Measurements from ENCODE around the gene EEF1AKMT3.
A peak's percentile ranks its signal among the peaks of the same experiment; 100 is the strongest.

Gene EEF1AKMT3

DNA sequence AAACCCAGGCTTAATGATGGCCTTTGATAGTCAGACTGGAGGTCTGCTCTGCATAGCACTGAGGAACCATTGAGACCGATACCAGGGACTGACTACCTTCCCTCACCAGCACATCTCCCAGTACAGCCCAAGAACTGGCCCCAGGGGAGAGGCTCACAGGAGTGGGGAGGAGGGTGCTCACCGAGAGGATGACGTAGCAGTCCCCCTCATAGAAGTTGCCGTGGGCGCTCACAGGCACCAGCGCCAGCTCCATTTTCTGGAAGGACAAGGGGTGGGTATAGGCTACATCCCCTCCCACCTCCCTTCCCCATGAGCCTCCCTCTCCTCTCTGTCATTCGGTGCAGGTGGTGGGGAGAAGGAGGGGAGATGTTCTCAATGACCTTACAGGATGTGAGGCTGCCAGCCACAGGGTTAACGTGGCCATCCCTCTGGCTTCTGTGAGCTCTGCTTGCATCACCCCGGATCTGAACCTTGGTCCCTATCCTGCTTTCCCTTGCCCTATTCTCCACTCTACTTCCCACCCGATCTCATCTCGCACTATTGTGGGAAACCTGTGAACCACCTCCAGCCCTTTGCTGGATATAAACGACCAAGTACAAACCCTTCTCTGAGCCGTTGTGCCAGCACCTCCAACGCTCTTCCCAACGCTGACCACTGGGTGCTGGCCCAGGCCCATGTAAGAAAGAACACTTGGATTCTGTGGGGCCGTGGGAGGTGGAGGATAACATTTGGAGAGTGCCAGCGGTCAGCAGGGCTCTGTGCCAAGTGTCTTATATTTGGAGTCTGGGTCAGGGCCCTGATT lies 41.8 kb downstream of the EEF1AKMT3 start:
- peaks cover 0 to 2% (median 0%) of the 10 kb centered on the region in 3 experiments for H3K27me3 ChIP-seq (ENCODE audit: control insufficient read depth in 3 of 3, insufficient read depth in 3 of 3, low read depth in 1 of 3, low read length in 3 of 3)
- H4K8ac ChIP-seq (ENCODE audit: low read depth, low read length), result peak overlapping the region; percentile 55
- no peak overlapping the region for H3K4me3 ChIP-seq (ENCODE audit: low read length in 2 of 2)
- H2BK15ac ChIP-seq (ENCODE audit: low read length), result no peak overlapping the region
- no peak overlapping the region for H2AK5ac ChIP-seq (ENCODE audit: low read depth, low read length)
- peak overlapping the region; percentile 31 for H2BK5ac ChIP-seq (ENCODE audit: low read length)
- H2AFZ ChIP-seq (ENCODE audit: low read length), result no peak overlapping the region
- no peak overlapping the region for H3K4ac ChIP-seq (ENCODE audit: low read length)
- H4K91ac ChIP-seq (ENCODE audit: low read depth, low read length, poor library complexity), result no peak overlapping the region
- no peaks in the 10 kb centered on the region for H3K4me1 ChIP-seq (ENCODE audit: control insufficient read depth in 2 of 2, insufficient read depth in 1 of 2, low read depth in 1 of 2, low read length in 2 of 2)
- H3K18ac ChIP-seq (ENCODE audit: low read length), result peak overlapping the region; percentile 3
- H3K9ac ChIP-seq (ENCODE audit: low read depth, low read length, poor library complexity), result no peak overlapping the region
- H2BK120ac ChIP-seq (ENCODE audit: low read depth, low read length), result no peak overlapping the region
- H3K23ac ChIP-seq (ENCODE audit: low read depth, low read length, poor library complexity), result peak overlapping the region; percentile 55
- WGBS, 2 donors (ENCODE audit: extremely low coverage in 2 of 2, insufficient read length in 2 of 2, insufficient replicate concordance in 1 of 2), result no CpG with 5 or more reads among the region's 17 CpGs
- no peak for DNase-seq (ENCODE audit: low spot score)
- no peaks in the 10 kb centered on the region for H3K9me3 ChIP-seq (replicated peaks in 1 of 2; ENCODE audit: control insufficient read depth in 2 of 2, insufficient read depth in 1 of 2, low read depth in 1 of 2, low read length in 2 of 2)
- H3K27ac ChIP-seq (replicated peaks; ENCODE audit: low read length), result no peak overlapping the region
- H3K79me1 ChIP-seq (ENCODE audit: low read depth, low read length), result no peaks in the 10 kb centered on the region
- H3K36me3 ChIP-seq (replicated peaks in 1 of 2; ENCODE audit: control insufficient read depth in 2 of 2, insufficient read depth in 2 of 2, low read length in 2 of 2), result peaks cover 6 to 36% of the 10 kb centered on the region in 2 donors
- no peak overlapping the region for H2BK12ac ChIP-seq (ENCODE audit: low read length)
- H3K4me2 ChIP-seq (ENCODE audit: insufficient read depth, low read length, poor library complexity, severe bottlenecking), result no peak overlapping the region
- H3K14ac ChIP-seq (ENCODE audit: low read length), result no peak overlapping the region

DNA sequence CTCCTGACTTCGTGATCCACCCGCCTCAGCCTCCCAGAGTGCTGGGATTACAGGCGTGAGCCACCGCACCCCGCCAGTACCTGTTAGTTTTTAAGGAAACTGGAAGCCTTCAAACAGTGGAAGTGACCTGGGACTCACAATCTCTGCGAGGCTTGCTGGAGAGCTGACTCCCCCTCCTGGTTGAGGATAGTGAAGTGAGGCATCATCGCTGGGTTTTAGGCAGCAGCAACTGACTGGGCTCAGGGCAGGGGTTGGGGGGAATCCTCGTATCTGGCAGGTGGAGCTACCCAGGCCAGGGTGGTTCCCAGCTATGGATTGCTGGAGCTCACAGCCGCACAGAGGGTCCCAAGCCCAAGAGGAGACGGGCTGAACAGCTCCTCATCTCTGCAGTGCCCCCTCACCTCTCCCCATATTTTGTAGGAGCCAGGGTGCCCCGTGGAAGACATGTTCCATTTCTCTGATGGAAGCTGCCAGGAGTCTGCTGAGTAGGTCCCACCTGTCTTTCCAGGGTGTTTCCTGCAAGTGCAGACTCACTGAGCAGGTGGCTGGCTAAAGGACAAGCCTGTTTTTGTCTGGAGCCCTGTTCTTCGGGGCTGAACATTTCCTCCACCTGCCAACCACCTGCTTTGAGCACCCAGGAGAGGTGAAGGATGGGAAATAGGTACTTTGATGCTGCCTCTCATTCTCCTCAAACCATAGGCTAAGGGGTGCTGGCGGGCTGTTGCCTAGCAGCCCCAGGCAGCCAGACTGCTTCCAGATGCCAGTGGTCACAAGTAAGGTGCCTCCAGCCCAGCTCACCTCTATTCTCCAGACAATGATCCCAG lies 43.0 kb downstream of the EEF1AKMT3 start:
- H3K79me1 ChIP-seq (ENCODE audit: low read depth, low read length), result no peaks in the 10 kb centered on the region
- no peak overlapping the region for H3K4me3 ChIP-seq (ENCODE audit: low read length in 2 of 2)
- no peak overlapping the region for H3K27ac ChIP-seq (replicated peaks; ENCODE audit: low read length)
- H3K4me1 ChIP-seq (ENCODE audit: control insufficient read depth in 2 of 2, insufficient read depth in 1 of 2, low read depth in 1 of 2, low read length in 2 of 2), result no peaks in the 10 kb centered on the region
- H2BK12ac ChIP-seq (ENCODE audit: low read length), result no peak overlapping the region
- H2BK120ac ChIP-seq (ENCODE audit: low read depth, low read length), result no peak overlapping the region
- no peaks in the 10 kb centered on the region for H3K9me3 ChIP-seq (replicated peaks in 1 of 2; ENCODE audit: control insufficient read depth in 2 of 2, insufficient read depth in 1 of 2, low read depth in 1 of 2, low read length in 2 of 2)
- peak overlapping the region; percentile 2 for H3K9ac ChIP-seq (ENCODE audit: low read depth, low read length, poor library complexity)
- no peak overlapping the region for H4K8ac ChIP-seq (ENCODE audit: low read depth, low read length)
- H2AK5ac ChIP-seq (ENCODE audit: low read depth, low read length), result peak overlapping the region; percentile 1
- no peak overlapping the region for H3K23ac ChIP-seq (ENCODE audit: low read depth, low read length, poor library complexity)
- peak overlapping the region; percentile 25 for H3K14ac ChIP-seq (ENCODE audit: low read length)
- no peak overlapping the region for H2BK5ac ChIP-seq (ENCODE audit: low read length)
- no peak overlapping the region for H4K91ac ChIP-seq (ENCODE audit: low read depth, low read length, poor library complexity)
- H3K18ac ChIP-seq (ENCODE audit: low read length), result peak overlapping the region; percentile 27
- DNase-seq (ENCODE audit: low spot score), result no peak
- no peak overlapping the region for H2AFZ ChIP-seq (ENCODE audit: low read length)
- no peak overlapping the region for H3K4ac ChIP-seq (ENCODE audit: low read length)
- H3K4me2 ChIP-seq (ENCODE audit: insufficient read depth, low read length, poor library complexity, severe bottlenecking), result no peak overlapping the region
- peaks cover 8 to 36% of the 10 kb centered on the region in 2 donors for H3K36me3 ChIP-seq (replicated peaks in 1 of 2; ENCODE audit: control insufficient read depth in 2 of 2, insufficient read depth in 2 of 2, low read length in 2 of 2)
- no CpG with 5 or more reads among the region's 13 CpGs for WGBS, 2 donors (ENCODE audit: extremely low coverage in 2 of 2, insufficient read length in 2 of 2, insufficient replicate concordance in 1 of 2)
- H2BK15ac ChIP-seq (ENCODE audit: low read length), result no peak overlapping the region
- H3K27me3 ChIP-seq (ENCODE audit: control insufficient read depth in 3 of 3, insufficient read depth in 3 of 3, low read depth in 1 of 3, low read length in 3 of 3), result peaks cover 0 to 2% (median 0%) of the 10 kb centered on the region in 3 experiments

DNA sequence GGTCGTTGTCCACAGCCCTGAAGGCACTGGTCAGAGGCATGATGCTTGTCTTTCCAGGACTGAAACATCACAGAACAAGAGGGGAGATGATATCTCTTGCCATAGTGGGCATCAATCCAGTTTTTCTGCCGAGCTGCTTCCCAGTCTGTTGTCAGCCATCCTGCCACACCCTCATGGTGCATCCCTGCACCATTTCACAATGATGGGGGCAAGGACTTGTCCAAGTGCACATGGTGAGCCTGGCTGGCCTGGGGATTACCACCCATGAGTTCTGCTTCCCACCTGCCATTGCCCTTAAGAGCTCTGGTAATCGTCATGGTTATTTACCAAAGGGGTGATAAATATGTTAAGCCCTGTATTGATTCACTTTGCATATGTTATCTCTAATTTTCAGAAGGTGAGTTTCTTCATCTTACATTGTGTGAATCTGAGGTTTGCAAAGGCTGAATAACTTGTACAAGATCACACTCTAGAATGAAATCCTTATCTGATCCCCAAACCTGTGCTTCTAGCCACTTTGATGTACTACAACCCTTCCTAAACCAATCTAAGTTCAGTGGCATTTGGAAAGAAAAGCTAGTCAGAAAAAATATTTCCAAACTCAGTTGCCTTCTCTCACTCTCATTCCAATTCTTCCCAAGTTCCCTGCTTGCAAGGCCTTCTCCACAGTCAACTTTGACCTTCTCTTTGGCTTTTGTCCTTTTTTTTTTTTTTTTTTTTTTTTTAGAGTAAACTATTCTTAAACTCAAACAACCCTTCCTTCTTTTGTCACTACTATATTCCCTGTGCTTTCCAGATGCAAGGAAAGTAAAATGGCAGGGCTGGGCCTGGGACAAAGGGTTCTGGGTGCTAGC lies 43.8 kb downstream of the EEF1AKMT3 start:
- Histone ChIP-seq H2BK5ac (ENCODE audit: low read length) (no peak overlapping the region), H2BK12ac (ENCODE audit: low read length) (no peak overlapping the region), H2BK120ac (ENCODE audit: low read depth, low read length) (no peak overlapping the region), H2BK15ac (ENCODE audit: low read length) (no peak overlapping the region), H3K4me1 (ENCODE audit: control insufficient read depth in 2 of 2, insufficient read depth in 1 of 2, low read depth in 1 of 2, low read length in 2 of 2) (no peaks in the 10 kb centered on the region), H3K23ac (ENCODE audit: low read depth, low read length, poor library complexity) (no peak overlapping the region), H2AK5ac (ENCODE audit: low read depth, low read length) (no peak overlapping the region), H3K27ac (replicated peaks; ENCODE audit: low read length) (no peak overlapping the region), H3K4ac (ENCODE audit: low read length) (no peak overlapping the region), H3K4me2 (ENCODE audit: insufficient read depth, low read length, poor library complexity, severe bottlenecking) (no peak overlapping the region), H3K79me1 (ENCODE audit: low read depth, low read length) (no peaks in the 10 kb centered on the region), H3K36me3 (replicated peaks in 1 of 2; ENCODE audit: control insufficient read depth in 2 of 2, insufficient read depth in 2 of 2, low read length in 2 of 2) (peaks cover 6 to 39% of the 10 kb centered on the region in 2 donors), H3K9ac (ENCODE audit: low read depth, low read length, poor library complexity) (no peak overlapping the region), H4K8ac (ENCODE audit: low read depth, low read length) (no peak overlapping the region), H4K91ac (ENCODE audit: low read depth, low read length, poor library complexity) (no peak overlapping the region), H3K4me3 (ENCODE audit: low read length in 2 of 2) (no peak overlapping the region), H3K27me3 (ENCODE audit: control insufficient read depth in 3 of 3, insufficient read depth in 3 of 3, low read depth in 1 of 3, low read length in 3 of 3) (peaks cover 0 to 2% (median 0%) of the 10 kb centered on the region in 3 experiments), H3K14ac (ENCODE audit: low read length) (no peak overlapping the region), H3K9me3 (replicated peaks in 1 of 2; ENCODE audit: control insufficient read depth in 2 of 2, insufficient read depth in 1 of 2, low read depth in 1 of 2, low read length in 2 of 2) (no peaks in the 10 kb centered on the region), H3K18ac (ENCODE audit: low read length) (no peak overlapping the region), H2AFZ (ENCODE audit: low read length) (no peak overlapping the region)
- DNase-seq (ENCODE audit: low spot score), result no peak
- no CpG with 5 or more reads among the region's 3 CpGs for WGBS, 2 donors (ENCODE audit: extremely low coverage in 2 of 2, insufficient read length in 2 of 2, insufficient replicate concordance in 1 of 2)
